Measurements from ENCODE around the gene PRPF38A.

DNA sequence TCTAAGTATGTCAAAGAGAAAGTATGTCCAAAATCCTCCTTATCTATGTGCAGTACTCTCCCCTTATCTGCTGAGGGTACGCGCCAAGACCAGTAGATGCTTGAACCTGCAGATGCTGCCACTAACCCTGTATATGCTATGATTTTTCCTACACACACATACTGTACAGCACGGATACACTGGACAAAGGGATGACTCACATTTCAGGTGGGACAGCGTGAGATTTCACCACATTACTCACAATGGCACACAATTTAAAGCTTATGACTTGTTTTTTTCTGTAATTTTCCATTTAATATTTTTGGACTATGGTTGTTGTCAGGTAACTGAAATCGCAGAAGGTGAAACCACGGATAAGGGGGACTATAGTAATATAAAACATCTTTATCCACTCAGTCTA, 4.3 kb upstream of the PRPF38A start:
- TF ChIP-seq POLR2AphosphoS5 (IDR thresholded peaks at IDR 0.05; ENCODE audit: borderline replicate concordance, low read depth, low read length) (no peak), EZH2 (IDR thresholded peaks at IDR 0.05) (no peak), FOXP2 (optimal IDR thresholded peaks at IDR 0.05; ENCODE audit: control extremely low read depth, extremely low read length, insufficient read depth) (no peak)

Measured in SK-N-MC (cell line).